ENCODE data around the gene BSN.
"Not testable (repeated sequence)": the region's sequence is repeated elsewhere in the genome, so short reads cannot be mapped to it uniquely, and the experiment has no call there.

BSN gene

DNA sequence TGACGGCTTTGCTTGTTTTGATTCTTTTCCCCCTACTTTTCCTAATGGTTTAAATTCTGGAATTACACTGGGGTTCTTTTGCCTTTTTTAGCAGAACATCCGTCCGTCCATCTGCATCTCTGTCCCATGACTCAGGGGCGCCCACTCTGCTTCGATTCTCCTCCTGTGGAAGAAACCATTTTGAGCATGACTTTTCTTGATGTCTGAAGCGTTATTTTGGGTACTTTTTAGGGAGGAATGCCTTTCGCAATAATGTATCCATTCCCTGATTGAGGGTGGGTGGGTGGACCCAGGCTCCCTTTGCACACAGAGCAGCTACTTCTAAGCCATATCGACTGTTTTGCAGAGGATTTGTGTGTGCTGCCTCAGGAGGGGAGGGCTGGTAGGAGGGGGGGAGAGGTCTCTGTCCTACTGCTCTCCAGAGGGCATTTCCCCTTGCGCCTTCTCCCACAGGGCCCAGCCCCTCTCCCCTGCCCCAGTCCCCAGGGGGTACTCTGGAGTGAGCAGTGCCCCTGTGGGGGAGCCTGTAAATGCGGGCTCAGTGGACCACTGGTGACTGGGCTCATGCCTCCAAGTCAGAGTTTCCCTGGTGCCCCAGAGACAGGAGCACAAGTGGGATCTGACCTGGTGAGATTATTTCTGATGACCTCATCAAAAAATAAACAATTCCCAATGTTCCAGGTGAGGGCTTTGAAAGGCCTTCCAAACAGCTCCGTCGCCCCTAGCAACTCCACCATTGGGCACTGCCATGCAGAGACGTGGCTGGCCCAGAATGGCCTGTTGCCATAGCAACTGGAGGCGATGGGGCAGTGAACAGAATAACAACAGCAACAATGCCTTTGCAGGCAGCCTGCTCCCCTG, 19.5 kb upstream of the BSN start:
- no peak for DNase-seq (ENCODE audit: low spot score)

- DNase-seq (ENCODE audit: low spot score): no peak
Measured at GRCh38 chr3:49535971-49536874, 18.1 kb upstream of the BSN start.

DNA sequence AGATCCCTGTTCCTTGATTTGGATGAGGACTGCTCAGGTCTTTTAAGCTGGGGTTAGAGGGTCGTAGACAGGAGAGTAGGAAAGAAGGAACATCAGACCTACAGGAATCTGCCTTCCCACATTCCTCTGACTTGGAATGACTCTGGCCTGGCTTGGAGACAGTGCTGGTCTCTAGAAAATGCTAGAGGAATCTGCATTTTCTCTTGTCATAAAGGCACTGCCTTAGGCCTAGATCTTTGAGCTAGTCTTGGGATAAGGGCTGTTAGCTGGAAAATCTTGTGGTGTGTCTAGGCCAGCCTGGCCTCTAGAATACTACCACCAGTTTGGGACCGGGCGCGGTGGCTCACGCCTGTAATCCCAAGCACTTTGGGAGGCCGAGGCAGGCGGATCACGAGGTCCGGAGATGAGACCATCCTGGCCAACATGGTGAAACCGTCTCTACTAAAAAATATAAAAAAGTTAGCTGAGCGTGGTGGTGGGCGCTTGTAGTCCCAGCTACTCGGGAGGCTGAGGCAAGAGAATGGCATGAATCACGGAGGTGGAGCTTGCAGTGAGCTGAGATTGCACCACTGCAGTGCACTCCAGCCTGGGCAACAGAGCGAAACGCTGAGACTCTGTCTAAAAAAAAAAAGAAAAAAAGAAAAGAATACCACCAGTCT, 17.3 kb upstream of the BSN start:
- DNase-seq (ENCODE audit: low spot score): no peak

DNA sequence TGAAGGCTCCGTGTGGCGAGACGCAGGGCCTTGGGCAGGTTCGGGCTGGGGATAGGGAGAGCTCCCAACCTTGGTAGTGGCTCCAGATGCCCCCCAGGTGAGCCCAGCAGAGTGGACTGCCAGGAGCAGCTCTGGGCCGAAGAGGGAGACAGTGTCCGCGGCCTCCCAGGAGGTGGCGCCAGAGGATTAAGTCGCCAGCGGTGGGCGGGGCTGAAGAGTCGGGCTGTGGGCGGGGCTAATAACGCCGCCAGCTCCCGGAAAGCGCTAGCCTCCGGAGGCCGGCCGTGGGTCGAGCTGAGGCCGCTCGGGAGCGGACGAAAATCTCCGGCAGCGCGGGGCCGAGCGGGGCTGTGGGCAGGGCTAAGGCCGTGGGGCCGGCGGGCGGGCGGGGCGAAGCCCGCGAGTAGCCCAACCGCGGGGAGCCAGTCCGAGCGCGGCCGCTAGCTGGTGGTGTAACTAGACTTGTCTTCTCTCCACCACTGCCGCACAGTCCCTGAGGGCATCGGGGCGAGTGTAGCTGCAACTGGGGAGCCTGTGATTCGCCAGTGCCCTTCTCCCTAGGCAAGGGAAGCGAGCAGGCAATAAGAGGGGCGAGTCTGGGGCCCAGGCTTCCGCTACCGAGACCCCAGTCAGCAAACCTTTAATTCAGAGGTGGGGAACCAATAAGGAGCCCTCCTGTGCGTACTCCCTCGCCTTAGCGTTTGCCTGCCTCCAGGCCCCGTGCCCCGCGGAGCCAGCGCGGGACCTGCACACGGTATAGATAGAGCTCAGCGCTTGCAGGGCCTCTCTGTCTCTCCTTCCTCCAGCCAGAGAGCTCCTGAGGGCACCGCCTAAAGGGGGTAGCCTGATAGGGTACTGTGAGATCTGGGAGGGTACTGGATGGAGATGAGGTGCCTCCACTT, 14.4 kb upstream of the BSN start:
- peak; percentile 91 for DNase-seq (ENCODE audit: low spot score)

GRCh38 chr3:49552087-49552486, 2.2 kb upstream of the BSN start:
- no peak for DNase-seq (ENCODE audit: low spot score)

GRCh38 chr3:49553324-49553691, 969 bp upstream of the BSN start:
- DNase-seq (ENCODE audit: low spot score): no peak

DNA sequence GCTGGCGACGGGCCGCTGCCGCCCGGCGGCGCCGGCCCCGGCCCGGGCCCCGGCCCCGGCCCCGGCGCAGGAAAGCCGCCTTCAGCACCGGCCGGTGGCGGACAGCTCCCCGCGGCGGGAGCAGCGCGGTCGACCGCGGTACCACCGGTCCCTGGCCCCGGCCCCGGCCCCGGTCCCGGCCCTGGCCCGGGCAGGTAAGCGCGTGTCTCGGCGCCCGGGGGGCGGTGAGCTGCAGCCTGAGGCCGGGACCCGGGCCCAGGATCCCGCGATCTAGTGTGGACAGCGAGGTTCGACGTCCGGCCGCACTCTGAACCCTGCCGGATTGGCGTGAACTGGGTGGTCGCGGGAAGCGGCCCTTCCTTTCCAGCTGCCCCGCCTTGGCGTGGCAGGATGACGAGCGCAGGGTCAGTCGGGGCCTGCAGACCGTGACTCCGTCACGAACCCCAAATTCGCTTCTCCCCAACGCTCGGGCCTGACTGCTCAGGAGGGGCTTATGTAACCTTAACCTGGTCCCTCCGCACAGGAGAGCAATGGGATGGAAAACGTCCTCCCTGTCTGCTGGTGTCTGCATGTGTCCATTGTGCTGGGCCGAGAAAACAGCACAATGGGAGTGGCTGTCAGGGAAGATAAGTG, 472 bp downstream of the BSN start:
- DNase-seq (ENCODE audit: low spot score): no peak

GRCh38 chr3:49556500-49557275, 2.4 kb downstream of the BSN start:
- DNase-seq (ENCODE audit: low spot score): no peak

DNA sequence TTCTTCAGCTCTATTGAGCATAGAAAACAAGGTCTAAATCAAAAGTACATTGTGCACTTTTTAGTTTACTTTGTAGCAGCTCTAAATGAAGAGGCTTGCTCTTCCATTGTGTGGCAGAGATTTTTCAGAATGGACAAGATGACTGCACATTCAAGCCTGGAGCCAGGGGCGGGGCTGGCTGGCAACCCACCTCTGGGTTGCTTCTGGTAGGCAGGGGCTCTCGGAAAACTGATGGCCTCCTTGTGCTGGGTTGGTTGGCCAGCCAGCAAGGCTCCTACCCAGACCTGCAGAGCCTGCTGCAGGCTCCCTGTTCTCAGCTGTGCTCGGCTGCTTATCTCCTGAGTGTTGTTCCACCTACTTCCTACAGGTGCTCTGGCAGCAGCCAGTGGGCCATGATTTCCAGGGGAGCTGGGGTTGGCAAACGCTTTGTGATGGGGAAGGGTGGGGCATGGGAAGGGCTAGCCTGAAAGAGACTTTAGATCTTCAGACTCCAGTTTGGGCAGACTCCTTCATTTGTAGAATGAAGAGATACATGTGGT, 8.8 kb downstream of the BSN start:
- DNase-seq (ENCODE audit: low spot score): no peak

DNA sequence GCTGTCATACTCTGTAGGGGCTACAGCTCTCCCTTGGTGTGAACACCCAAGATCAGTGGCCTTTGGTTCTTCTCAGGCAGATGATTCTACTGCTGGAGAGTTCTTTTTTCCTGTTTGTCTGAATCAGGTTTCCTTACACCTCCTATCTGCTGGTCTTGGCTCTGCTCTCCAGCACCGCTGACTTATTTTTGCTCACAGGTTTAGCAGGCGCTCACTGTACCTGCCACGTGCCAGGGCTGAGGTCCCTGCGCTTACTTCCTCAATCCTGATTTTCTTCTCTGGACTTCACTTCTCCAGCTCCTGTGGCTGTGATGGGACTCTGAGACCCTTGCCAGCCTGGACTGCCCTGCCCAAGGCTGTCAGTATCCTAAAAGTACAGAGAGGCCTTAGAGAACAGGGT, 9.5 kb downstream of the BSN start:
- no peak for DNase-seq (ENCODE audit: low spot score)

DNA sequence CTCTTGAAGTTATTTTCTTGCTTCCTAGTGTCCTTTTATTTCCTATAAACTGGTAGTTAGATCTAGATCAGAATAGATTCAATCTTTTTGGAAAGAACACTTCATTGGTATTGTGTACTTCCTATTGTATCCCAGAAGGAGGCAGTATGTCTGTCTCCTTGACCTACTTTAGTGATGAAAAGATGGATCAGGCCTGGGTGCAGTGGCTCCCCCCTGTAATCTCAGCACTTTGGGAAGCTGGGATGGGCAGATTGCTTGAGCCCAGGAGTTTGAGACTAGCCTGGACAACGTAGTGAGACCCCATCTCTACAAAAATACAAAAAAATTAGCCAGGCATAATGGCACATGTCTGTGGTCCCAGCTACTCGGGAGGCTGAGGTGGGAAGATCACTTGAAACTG, 12.0 kb downstream of the BSN start:
- DNase-seq (ENCODE audit: low spot score): no peak

DNA sequence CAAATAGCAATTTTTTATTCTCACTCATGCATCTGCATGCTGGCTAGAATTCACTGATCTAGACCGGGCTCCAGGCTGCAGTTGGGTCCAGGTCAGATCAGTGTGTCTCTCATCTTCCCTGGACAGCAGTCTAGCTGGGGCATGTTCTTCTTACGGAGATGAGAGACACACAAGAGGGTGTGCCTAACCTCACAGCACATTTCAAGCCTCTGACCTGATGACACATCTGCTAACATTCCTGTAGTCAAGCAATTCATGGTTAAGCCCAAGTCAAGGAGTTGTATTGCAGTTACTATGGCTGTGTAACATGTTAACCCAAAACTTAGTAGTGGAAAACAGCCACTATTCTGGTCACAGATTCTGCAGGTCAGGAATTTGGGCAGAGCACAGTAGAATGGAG, 13.1 kb downstream of the BSN start:
- no peak for DNase-seq (ENCODE audit: low spot score)

DNA sequence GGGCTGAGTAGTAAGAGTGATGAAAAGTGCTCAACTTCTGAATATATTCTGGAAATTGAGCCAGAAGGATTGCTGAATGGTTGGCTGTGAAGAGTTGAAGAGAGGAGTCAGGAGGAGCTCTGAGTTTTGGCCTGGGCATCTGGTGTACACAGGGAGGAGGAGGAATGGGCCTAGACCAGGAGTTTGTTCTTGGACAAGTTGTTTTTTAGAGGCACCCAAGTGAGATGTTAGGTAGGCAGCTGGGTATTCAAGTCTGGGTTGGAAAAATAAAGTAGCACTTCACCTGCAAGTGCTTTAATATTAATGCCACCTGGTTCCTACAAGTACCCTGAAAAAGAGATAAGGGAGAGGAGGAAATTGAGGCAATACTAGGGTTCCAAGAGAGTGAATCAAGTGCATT, 14.7 kb downstream of the BSN start:
- DNase-seq (ENCODE audit: low spot score): no peak

- DNase-seq (ENCODE audit: low spot score): no peak
Measured at GRCh38 chr3:49570028-49570654, 15.9 kb downstream of the BSN start.

DNA sequence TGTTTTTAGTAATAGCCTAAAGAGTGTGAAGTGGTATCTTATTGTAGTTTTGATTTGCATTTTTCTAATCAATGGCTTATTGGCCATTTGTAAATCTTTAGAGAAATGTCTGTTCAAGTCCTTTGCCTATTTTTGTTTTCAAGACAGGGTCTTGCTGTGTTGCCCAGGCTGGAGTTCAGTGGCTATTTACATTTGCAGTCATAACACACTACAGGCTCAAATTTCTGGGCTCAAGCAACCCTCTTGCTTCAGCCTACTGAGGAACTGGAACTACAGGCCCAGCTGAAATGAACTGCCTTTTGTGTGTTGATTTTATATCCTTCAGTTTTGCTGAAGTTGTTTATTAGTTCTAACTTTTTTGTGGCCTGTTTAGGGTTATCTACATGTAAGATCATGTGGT, 27.9 kb downstream of the BSN start:
- no peak for DNase-seq (ENCODE audit: low spot score)

- not testable (repeated sequence) for DNase-seq (ENCODE audit: low spot score)
Measured at GRCh38 chr3:49585261-49585755, 31.0 kb downstream of the BSN start.

- no peak for DNase-seq (ENCODE audit: low spot score)
Measured at GRCh38 chr3:49591615-49592014, 37.3 kb downstream of the BSN start.

DNA sequence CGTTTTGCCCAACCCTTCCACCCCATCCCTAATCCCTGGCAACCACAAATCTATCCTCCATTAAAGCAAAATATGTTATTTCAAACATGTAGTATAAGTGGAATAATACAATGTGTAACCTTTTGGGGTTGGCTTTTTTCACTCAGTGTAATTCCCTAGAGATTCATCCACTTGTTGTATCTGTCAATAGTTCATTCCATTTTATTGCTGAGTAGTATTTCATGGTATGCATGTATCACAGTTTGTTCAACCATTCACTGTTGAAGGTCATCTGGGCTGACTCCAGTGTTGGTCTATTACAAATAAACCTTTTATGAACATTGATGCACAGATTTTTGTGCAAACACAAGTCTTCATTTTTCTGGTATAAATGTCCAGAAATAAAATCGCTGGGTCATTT, 38.8 kb downstream of the BSN start:
- DNase-seq (ENCODE audit: low spot score): no peak

- DNase-seq (ENCODE audit: low spot score): no peak
Measured at GRCh38 chr3:49600781-49601180, 46.5 kb downstream of the BSN start.
